Measurements from ENCODE around the gene D2HGDH.

Gene D2HGDH

DNA sequence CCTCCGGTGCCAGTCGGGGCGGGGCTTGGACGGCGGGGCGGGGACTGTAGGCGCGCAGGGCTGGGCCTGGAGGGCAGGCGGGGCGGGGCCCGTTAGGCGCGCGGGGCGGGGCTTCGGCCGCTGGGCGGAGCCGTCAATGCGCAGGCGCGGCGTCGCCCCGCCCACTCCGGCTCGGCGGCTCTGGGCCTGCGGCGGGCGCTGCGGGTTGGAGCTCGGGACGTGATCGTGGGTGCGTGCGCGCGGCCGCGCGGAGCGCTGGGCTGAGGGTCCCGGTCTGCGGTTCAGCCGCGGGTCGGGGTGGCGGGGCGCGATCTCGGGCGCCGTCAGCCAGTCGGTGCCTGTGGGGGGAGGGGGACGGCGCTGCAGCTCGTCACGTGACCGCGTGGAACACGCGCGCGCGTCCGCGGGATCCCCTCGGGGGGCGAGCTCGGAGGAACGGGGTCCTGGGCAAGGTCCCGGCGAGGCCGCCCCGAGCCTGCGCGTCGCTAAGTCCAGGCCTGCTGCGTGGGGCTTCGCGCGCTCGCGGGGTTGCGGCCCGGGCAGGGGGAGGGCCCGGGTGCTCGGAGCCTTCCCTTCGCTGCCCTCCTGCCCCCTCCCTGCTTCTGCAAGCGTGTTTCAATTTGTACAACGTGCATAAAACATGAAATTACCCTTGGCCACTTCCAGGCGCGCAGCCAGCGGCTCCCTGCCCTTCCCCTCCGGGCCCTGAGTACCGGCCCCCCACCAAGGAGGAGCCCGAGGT, at the start of gene D2HGDH:
Gene D2HGDH, plus strand, starts transcription at position 164 of the 742 bp plus-strand sequence. CDS start 595 bp downstream, outside the sequence.
- peak; percentile 67 for DNase-seq

DNA sequence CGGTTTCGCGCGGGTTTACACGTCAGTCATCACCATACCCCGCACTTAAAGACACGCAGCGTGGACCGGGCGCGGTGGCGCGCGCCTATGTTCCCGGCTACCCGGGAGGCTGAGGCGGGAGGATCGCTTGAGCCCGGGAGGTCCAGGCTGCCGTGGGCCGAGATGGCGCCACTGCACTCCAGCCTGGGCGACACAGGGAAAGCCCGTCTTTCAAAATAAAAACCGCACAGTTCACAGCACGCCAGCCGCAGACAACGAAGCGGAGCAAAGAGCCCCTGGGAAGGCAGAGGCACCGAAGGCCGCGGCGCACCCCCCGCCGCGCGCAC, 48.1 kb upstream of the D2HGDH start:
- no peak for DNase-seq

DNA sequence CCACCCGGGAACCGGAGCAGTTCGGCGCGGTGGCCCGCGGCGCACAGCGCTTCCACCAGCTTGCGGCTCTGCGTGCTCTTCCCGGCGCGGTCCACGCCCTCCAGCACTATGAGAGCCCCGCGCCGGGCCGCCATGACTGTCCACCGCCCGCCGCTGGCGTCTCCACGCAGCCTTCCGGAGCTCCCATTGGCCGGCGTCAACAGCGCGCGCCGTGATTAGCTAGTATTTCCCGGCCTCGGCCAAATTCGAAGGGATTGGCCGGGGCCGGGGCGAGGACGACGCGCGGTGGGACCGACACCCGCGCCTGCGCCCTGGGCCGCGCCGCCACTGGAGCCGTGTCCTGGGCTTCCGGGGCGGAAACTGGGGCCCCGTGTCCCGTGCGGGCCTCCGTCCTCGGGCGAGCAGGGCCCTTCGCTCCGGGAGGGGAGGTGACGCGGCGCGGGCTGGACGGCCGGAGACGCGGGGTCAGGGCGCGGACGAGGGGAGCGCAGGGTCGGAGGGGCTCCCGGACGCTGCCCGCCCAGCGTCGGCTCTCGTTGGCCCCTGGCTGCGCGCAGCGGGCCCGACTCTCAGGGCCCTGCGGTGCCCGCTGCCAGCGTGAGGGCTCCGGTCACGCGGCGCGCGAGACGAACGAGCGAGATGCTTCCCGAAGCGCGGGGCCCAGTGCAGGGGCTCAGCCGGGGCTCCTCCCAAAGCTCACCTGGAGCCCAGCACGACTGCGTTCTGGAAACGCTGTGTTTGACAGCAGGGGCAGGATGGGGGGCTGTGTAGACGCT, 47.6 kb upstream of the D2HGDH start, which contains the start of gene DTYMK:
Gene DTYMK, minus strand, starts transcription at position 166 of the 776 bp plus-strand sequence. Its CDS starts 32 bp downstream, at position 134.
- peak; percentile 90 for DNase-seq

DNA sequence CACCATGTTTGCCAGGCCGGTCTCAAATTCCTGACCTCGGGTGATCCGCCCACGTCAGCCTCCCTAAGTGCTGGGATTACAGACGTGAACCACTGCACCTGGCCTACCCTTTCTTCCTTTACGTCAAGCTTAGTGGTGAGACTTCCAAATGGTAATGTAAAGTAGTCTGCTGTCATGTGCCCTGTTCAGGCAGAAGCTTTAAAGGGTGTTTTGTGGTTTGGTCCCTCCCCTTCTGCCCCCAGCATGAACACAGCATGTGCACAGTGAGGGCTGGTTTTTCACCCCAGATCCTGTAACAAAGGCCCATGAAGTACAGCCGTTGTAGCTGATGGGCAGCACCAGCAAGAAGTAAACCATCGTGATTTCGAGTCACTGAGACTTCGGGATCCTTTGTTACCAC, 45.1 kb upstream of the D2HGDH start:
- no peak for DNase-seq

DNA sequence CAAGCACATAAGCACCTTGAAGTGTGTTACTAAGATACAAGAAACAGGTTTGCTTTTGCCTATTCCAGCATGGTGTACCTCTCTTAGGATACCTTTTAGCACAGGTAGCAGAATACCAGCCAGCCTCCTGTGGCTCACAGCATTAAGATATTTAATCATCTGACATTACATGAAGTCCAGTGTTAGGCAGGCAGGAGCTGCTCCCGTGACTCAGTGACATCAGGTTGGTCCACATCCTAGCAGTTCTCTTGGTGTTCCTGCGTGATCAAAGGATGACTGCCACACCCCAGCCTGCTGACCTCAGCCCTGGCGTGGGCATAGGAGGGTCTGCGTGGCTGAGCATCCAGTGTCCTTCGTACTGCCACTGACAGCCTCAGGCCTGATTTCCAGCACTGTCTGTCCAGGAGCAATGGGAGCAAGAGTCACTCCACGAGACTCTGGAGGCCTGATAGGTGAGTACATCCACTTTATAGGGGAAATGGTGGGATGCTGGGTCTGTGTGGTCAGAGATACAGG, 44.2 kb upstream of the D2HGDH start:
- no peak for DNase-seq

DNA sequence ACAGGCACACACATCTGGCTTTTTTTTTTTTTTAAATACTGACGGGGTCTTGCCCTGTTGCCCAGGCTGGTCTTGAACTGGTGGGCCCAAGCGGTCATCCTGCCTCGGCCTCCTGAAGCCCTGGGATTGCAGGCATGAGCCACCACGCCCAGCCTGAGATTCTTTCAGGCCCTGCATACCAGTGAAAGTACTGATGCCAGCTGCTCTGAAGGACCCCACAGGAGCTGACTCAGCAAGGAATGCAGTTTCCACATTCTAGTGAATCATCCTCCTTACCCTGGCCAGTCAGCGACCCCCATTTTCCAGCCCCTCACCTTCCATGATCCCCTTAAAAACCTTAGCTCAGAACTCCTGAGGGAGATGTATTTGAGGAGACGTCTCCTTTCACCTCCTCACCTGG, 42.0 kb upstream of the D2HGDH start:
- no peak for DNase-seq

DNA sequence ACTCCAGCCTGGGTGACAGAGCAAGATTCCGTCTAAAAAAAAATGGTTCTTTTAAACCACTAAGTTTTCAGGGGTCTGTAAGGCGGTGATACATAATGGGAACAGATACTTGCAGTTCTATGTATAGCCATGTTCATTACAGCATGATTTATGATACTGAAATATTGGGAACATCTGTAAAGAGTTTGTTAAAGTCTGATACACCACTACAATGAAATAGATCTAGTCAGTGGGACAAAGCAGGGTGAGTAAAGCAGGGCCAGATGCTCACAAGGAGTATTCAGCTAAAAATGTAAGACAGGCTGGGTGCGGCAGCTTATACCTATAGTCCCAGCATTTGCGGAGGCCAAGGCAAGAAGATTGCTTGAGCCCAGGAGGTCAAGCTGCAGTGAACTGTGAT, 38.8 kb upstream of the D2HGDH start:
- DNase-seq, result no peak

DNA sequence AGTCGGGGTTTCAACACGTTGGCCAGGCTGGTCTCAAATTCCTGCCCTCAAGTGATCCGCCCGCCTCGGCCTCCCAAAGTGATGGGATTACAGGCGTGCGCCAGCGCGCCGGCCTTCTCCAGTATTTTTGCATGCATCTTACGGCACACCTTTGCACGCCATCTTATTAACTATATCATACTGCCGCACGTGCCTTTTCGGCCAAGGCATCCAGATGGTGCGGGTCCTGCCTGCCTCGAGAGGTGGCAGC, 33.4 kb upstream of the D2HGDH start:
- DNase-seq, result peak; percentile 74

DNA sequence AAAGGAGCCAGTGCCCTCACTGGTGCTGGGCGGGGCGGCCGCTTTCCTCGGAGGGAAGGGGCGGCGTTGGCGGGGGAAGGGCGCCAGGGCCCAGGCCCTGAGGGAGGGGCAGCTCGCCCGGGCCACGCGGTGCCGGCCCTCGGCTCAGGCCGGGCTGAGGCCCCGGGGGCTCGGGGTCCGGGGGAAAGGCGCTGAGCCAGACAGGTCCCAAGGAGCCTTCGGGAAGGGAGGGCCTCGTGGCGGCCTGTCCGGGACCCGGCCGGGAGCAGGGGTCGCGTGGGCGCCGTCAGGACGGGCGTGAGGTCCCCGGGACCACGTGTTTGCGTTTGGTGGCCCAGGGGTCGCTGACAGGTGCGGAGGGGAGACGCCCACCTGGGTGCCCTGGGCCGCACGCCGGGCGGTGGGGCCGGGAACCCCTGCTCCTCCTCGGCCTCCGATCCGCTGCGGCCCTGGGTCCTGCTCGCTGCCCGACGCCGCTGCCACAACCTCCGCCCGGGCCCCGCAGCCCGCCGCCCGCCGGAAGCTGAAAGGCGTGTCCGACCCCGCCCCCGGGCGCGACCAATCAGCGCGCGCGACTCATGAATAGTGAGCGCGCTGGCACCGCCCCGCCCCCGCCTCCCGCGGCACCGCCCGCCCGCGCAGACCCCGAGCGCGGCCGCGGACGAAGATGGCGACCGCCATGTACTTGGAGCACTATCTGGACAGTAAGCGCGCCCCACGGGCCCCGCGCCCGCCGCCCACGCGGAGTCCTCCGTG, 32.9 kb upstream of the D2HGDH start, which contains the start of gene ING5:
Gene ING5, plus strand, starts transcription at position 641 of the 756 bp plus-strand sequence. Its CDS starts 27 bp downstream, at position 668.
- DNase-seq, result peak; percentile 79

DNA sequence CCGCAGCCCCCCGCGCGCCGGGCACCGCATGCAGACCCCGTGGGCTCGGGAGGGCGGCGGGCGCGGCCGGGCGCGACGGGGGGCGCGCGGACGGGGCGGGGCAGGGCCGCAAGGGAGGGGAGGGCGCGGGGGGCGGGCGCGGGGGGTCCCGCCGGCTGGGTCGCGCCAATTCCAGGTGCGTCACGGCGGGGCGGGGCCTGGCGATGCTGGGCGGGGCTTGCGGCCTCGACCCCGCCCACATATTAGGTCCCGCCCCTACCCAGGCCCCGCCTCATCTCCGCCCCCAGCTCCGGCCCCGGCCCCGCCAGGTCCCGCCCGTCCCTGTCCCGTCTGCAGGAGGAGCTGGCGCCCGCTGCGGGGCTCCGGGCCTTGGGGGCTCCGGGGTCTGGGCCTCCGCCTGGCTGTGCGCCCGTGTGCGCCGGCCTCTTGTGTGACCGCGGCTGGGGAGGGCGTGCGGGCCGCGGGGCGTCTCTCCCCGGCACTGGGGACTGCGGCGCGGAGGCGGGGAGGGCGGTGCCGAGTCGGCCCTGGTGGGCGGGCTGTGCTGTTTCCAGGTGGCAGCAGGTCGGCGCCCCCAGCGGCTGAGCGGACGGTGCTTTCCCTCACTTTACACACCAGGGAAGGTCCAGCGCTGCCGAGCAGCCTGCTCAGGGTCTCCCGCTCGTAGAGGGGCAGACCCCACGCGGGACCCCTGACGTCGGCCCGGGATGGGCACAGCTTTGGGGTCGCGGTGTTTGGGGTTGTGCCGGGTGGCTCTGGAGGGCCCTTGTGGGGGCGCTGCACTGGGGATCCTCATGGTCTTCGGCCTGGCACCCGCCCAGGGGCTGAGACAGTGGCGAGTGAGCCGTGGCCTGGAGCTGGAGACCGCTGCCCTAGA, 32.0 kb upstream of the D2HGDH start:
- DNase-seq, result peak; percentile 54

DNA sequence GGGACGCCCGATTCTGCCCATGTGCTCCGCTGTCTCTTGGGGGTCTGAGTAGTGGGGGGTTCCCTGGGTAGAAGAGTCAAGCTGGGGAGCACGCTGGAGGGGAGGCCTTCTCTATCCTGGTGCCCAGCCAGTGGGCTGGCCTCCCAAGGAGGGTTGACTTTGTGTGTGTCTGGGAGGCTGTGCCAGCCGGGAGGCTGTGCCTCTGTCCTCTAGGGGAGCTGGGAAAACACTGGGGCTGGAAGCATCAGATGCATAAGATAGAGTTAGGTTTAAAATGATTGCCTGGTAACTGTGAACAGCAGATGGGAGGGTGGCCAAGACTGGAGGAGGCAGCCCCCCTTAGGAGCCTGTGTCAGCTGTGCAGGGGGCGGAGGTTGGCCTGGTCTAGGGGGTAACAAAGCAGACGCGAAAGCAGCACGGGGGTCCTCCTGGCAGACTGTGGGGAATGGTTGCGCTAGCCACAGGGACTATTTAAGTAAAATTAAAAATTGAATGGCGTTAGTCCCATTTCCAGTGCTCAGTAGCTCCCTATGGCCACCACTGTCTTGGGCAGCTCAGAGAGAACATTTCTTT, 31.3 kb upstream of the D2HGDH start:
- no peak for DNase-seq

DNA sequence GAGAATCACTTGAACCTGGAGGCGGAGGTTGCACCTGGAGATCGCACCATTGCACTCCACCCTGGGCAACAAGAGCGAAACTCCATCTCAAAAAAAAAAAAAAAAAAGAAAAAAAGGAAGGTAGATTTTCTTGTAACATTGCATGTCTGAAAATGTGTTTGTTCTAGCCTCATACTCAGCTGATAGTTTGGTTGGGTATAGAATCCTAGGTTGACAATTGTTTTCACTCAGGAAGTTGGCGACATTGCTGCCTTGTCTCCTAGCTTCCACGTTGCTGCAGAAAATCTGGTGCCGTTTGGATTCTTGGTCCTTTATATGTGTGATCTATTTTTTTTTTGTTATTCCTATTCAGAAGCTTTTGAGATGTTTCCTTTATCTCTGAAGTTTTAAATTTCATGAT, 27.9 kb upstream of the D2HGDH start:
- DNase-seq, result no peak

DNA sequence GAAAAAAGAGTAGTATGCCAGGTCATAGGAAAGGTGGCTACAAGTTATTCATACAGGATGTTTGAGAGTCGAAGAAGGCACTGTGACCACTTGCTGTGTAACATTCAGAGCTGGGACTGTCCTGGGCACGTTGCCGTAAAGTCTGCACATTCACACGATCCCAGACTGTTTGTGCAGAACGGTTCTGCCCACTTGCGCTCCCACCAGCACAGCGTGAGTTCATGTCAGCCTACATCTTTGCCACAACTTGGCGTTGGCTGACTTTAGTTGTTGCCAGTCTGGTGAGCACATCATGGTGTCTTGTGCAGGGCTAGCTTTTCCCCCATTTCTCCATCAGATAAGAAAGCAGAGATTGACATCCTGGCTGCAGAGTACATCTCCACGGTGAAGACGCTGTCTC, 25.6 kb upstream of the D2HGDH start:
- no peak for DNase-seq

DNA sequence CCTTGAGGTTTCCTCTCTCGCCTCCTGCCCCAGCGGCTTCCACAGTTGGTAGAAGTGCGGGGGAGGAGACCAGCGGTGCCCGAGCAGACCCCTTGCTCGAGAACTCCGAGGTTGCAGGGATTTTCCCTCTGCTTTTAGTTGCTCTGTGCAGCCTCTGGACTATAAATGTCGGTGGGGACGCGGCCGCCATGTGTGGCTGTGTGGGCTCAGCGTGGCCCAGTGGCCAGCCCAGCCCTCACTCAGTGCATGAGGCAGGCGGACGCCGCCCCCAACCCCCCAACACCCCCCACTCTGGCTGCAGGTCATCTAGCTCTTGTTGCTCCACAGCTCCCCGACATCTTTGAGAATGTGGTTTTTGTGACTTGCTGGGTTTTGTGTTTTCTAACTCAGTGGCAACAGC, 15.3 kb upstream of the D2HGDH start:
- no peak for DNase-seq

DNA sequence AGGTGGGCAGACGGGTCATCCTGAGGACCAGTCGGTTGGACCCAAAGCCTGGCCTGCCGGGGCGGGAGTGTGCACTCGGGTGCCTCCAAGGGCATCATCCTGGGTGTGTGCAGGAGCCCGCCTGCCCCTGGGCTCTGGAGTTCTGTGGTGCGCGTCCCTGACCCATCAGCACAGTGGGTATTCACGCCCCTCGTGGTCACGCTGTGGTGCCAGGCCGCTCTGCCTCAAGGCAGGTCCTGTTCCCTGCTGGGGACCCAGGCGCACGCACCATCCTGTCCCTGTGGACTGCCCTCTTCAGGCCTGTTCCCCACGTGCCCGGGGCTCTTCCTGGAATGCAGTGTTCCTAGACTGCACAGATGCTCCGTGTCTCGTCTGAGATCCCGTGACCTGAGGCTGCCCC, 14.3 kb upstream of the D2HGDH start:
- no peak for DNase-seq

DNA sequence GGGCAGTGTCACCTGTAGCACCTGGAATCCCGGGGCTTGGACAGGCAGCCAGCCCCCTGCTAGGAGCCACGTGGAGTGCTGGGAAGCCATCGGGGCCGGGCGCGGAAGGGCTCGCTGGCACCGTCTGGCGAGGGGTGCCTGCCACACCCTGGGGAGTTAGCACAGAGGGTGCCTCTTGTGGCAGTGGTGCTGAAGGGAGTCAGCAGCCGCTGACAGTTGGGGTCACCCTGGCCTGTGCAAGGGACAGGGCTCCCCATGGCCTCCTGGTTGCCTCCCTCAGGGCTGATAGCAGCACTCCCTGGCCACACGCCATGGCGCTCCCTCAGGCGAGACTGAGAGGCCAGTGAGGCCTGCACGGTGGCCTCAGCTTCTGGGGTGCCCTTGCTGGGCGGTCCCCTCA, 13.9 kb upstream of the D2HGDH start:
- no peak for DNase-seq

DNA sequence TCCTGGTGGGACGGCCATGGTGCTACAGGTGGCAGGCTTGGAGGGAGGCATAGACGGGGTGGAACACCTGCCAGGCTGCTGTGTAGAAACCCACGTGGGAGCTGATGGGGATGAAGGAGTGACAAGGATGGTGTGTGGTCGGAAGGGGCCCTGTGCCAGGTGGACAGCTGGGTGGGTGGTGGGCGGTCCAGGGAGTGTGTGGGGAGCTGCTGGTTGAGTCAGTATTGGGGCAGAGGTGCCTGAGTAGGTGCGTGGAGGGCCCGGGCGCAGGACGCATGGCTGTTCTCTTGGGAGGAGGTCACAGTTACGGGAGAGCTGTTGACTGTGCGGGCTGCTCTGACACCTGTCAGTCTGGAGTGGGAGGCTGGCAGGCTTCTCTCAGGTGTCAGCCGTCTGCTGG, 12.6 kb upstream of the D2HGDH start:
- no peak for DNase-seq

DNA sequence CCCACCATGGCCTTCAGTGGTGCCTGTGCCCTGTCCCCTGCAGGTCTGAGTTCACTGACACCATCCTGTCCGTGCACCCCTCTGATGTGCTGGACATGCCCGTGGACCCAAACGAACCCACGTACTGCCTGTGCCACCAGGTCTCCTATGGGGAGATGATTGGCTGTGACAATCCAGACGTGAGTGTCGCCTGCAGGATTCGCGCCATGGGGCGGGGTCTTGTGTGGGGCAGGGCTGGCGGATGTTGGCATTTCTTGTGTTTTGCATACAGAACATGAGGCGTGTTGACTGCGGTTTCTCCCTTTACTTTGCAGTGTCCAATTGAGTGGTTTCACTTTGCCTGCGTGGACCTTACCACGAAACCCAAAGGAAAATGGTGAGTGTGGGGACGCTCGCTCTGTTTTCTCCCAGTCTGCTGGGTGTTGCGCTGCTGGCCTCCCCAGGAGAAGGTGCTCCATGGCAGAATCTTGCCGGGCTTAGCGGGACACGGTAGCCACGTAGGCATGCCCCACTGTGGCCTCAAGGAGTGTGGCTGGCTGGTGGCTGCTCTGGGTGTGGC, 11.5 kb upstream of the D2HGDH start:
- DNase-seq, result no peak

DNA sequence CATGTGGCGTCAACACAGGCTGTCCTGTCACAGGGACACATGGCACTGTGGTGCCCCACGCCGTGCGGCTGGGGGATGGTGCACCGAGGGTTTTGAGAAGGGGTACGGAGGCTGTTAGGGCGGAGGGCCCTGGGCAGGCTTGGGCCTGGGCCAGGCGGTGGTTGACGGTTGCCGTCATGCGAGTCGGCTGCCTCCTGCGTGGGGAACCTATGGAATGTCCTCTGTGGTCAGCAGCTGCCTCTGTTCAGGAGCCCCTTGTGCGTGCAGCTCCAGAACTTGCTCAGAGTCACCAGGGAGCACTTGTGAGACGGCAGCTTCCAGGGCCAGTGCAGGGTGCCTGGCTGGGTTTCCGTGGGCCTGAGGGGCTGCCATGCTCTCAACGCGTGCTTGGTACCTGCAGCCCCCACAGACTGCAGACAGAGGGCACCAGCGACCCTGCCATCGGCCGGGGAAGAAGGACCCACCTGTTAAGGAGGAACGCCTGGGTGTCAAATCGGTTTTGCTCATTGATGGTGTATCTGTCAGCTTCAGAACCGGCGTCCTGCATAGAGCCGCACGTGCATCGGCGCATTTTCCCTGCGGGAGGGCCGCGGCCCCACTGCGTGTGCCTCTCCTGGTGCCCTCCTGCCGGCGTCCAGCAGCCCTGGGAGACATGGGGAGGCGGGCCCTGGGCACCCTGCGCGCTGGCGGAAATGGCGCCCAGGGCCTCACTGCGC, 10.0 kb upstream of the D2HGDH start:
- no peak for DNase-seq

DNA sequence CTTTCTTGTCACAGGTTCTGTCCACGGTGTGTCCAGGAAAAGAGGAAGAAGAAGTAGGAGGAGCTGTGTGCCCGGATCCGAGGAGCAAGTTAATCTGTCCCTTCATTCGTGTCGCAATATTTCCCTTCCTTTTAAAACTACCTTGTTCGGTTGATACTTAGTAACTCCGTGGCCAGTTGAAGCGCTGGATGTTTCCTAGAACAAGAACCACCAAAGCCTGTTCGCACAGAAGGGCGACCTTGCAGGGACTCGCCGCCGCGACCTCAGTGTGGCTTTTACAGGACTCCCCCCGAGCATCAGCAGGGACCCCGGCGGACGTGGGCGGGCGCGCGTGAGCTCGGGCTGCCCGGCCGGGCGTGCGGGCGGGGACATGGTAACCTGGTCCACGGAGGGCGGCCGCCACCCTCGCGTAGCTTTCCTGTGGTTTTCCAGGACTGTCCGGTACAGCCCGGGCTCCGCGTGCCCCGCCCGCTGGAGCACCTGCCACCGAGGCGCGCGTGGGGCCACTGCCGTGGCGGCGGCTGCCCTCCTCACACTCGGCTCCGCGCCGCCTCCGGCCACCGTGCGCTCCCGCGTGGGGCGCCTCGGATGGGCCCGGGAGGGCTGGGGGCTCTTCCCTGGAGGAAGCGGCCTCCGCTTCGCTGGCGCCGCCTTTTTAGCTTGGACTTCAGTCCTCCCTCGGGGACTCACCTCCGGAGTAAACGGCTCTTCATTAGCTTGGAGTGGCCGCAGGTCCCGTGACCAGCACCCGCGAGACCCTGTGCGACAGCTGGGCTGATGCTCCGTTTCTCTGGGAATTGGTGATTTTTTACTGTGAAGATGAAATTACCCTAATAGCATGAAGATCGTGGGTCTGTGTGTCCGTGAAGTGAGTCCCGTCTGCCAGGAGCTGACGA, 9.2 kb upstream of the D2HGDH start:
- DNase-seq, result no peak

Data from NCI-H1048 (cell line).